Lower lobe of right lung (tissue), 2 donors: ENCODE data around the gene PDE4A. TPM values are rescaled to one million over a fixed set of nuclear protein-coding genes. Genes with fewer than 3 reads are reported as not detected.

ENCODE experiments used
- ATAC-seq, 2 donors: fragments of 200-7000 bp; cut with Tn5 transposase; one replicate each; pipeline ENCODE4 v1.9.1; 2020 to 2022; ENCODE audit warnings: mild to moderate bottlenecking in 2 of 2, moderate library complexity in 2 of 2
- DNase-seq: peaks from one replicate; pipeline ENCODE4 v3.0.0-alpha.2; 2020
- H3K27ac ChIP-seq: fragments of 200-600 bp; one replicate; pipeline ENCODE4 v1.8.0; 2022
- H3K27me3 ChIP-seq: fragments of 200-600 bp; one replicate; pipeline ENCODE4 v1.8.0; 2022; ENCODE audit warnings: low read depth
- H3K36me3 ChIP-seq: fragments of 200-600 bp; one replicate; pipeline ENCODE4 v1.8.0; 2022; ENCODE audit warnings: mild to moderate bottlenecking
- H3K4me1 ChIP-seq: fragments of 200-600 bp; one replicate; pipeline ENCODE4 v1.8.0; 2022
- H3K4me3 ChIP-seq: fragments of 200-600 bp; one replicate; pipeline ENCODE4 v1.8.0; 2022; ENCODE audit warnings: mild to moderate bottlenecking
- H3K9me3 ChIP-seq: fragments of 200-600 bp; one replicate; pipeline ENCODE4 v1.8.0; 2022
- CTCF ChIP-seq: fragments of 200-600 bp; IDR thresholded peaks from one replicate; pipeline ENCODE4 v1.8.0; 2022; ENCODE audit warnings: antibody characterized with exemption, mild to moderate bottlenecking
- intact Hi-C: fragments of 100-400 bp; cut with DNase I; formaldehyde crosslinking; loops from one replicate; pipeline ENCODE4 v1.11.0; 2022
- total RNA-seq: library from RNA; stranded (reverse); fragmentation: NEBNext Ultra II Directional; extraction: Animal tissue kit (Norgen Biotek cat#: 25700); gene quantifications from one replicate; pipeline ENCODE4 v1.2.1, GENCODE V29; 2021
- donor health status: DM: no; HTN: yes; CAD: no; lungs with severe emphysema.

PDE4A gene
- total RNA-seq, 1 donor from 2014 or later, result 35.9 TPM

GRCh38 chr19:10508036-10508435, 87.7 kb downstream of the PDE4A start:
- intact Hi-C loops, result no loop called here
- Histone ChIP-seq H3K4me3 (no peak overlapping the region), H3K4me1 (peaks cover 19% of the 10 kb centered on the region), H3K27ac (no peak overlapping the region), H3K9me3 (no peaks in the 10 kb centered on the region), H3K27me3 (peaks cover 28% of the 10 kb centered on the region), H3K36me3 (no peaks in the 10 kb centered on the region)
- DNase-seq, result no peak
- no peak for ATAC-seq
- no peak for TF ChIP-seq CTCF

GRCh38 chr19:10508707-10509106, 88.4 kb downstream of the PDE4A start:
- Histone ChIP-seq H3K27ac (no peak overlapping the region), H3K36me3 (no peaks in the 10 kb centered on the region), H3K4me3 (no peak overlapping the region), H3K9me3 (no peaks in the 10 kb centered on the region), H3K27me3 (peaks cover 35% of the 10 kb centered on the region), H3K4me1 (peaks cover 14% of the 10 kb centered on the region)
- intact Hi-C loops, result no loop called here
- no peak for TF ChIP-seq CTCF
- no peak for DNase-seq
- no peak for ATAC-seq

GRCh38 chr19:10510301-10510802, 90.0 kb downstream of the PDE4A start:
- intact Hi-C loops, result no loop called here
- Histone ChIP-seq H3K27me3 (peaks cover 51% of the 10 kb centered on the region), H3K27ac (no peak overlapping the region), H3K9me3 (no peaks in the 10 kb centered on the region), H3K4me1 (peaks cover 22% of the 10 kb centered on the region), H3K36me3 (no peaks in the 10 kb centered on the region), H3K4me3 (no peak overlapping the region)
- TF ChIP-seq CTCF, result peak; percentile 70
- ATAC-seq (peak in 1 of 2 donors; percentile 33), DNase-seq (no peak)

GRCh38 chr19:10513223-10513622, 92.9 kb downstream of the PDE4A start:
- ATAC-seq, result no peak
- TF ChIP-seq CTCF, result no peak
- Histone ChIP-seq H3K27me3 (peaks cover 78% of the 10 kb centered on the region), H3K4me3 (no peak overlapping the region), H3K9me3 (no peaks in the 10 kb centered on the region), H3K36me3 (no peaks in the 10 kb centered on the region), H3K27ac (no peak overlapping the region), H3K4me1 (peaks cover 32% of the 10 kb centered on the region)
- intact Hi-C loops, result no loop called here
- DNase-seq, result no peak

- H3K27me3 ChIP-seq, result peaks cover 86% of the 10 kb centered on the region
- H3K9me3 ChIP-seq, result no peaks in the 10 kb centered on the region
- H3K36me3 ChIP-seq, result no peaks in the 10 kb centered on the region
- no peak overlapping the region for H3K4me3 ChIP-seq
- H3K4me1 ChIP-seq, result peaks cover 36% of the 10 kb centered on the region
- intact Hi-C loops, result no loop called here
- ATAC-seq (no peak), DNase-seq (no peak)
- TF ChIP-seq CTCF, result peak; percentile 7
- H3K27ac ChIP-seq, result no peak overlapping the region
Observed at GRCh38 chr19:10514211-10515145, 94.1 kb downstream of the PDE4A start.
